OCI-LY7 (cell line): Measurements from ENCODE around the gene SLC35D3. TPM values are rescaled to one million over a fixed set of nuclear protein-coding genes. Genes with fewer than 3 reads are reported as not detected.
"Not testable (repeated sequence)": the region's sequence is repeated elsewhere in the genome, so short reads cannot be mapped to it uniquely, and the experiment has no call there.

Source experiments
- BruUV-seq: library from RNA; stranded (reverse); fragments of 400-500 nt; replicated peaks from 2 replicates; lab custom pipeline; 2021; lab: Mats Ljungman, UMichigan
- CTCF ChIA-PET: fragments of 300-600 bp; sonication (Branson Sonifier 250); formaldehyde crosslinking; loops from one replicate; lab custom pipeline; 2022; ENCODE audit warnings: antibody characterized with exemption; ENCODE audit not compliant: unreplicated experiment; lab: Charles Lee
- POLR2A ChIA-PET: fragments of 300-600 bp; sonication (Branson Sonifier 250); formaldehyde crosslinking; loops from one replicate; lab custom pipeline; 2022; ENCODE audit warnings: antibody characterized with exemption; lab: Charles Lee
- DNase-seq: peaks from one replicate; pipeline ENCODE4 v3.0.0-alpha.2; 2015; ENCODE audit warnings: low spot score
- H2AFZ ChIP-seq: fragments of 200-600 bp; sonication (generic), shearing (Covaris generic); 2 replicates; pipeline ENCODE4 v1.6.1; 2014; ENCODE audit warnings: mild to moderate bottlenecking, antibody characterized with exemption, low read length, moderate library complexity
- H3K27ac ChIP-seq: fragments of 200-600 bp; sonication (generic); 2 replicates; pipeline ENCODE4 v1.5.1; 2014; ENCODE audit warnings: mixed run types, low read depth, mild to moderate bottlenecking, moderate library complexity, low read length, inconsistent platforms; ENCODE audit not compliant: poor library complexity, severe bottlenecking
- H3K36me3 ChIP-seq: fragments of 200-600 bp; sonication (generic); 2 replicates; pipeline ENCODE4 v1.6.1; 2014; ENCODE audit warnings: mild to moderate bottlenecking, antibody characterized with exemption, low read length, moderate library complexity, mixed read lengths; ENCODE audit not compliant: insufficient read depth
- H3K4me1 ChIP-seq: fragments of 200-600 bp; sonication (generic); 2 replicates; pipeline ENCODE4 v1.5.1; 2014; ENCODE audit warnings: mild to moderate bottlenecking, low read length; ENCODE audit not compliant: insufficient read depth, poor library complexity, severe bottlenecking
- H3K4me2 ChIP-seq: fragments of 200-600 bp; sonication (generic); 2 replicates; pipeline ENCODE4 v1.6.1; 2014; ENCODE audit warnings: mild to moderate bottlenecking, low read length
- H3K4me3 ChIP-seq: fragments of 200-600 bp; sonication (generic); 2 replicates; pipeline ENCODE4 v1.5.1; 2014; ENCODE audit warnings: mild to moderate bottlenecking, low read depth, low read length; ENCODE audit not compliant: poor library complexity, severe bottlenecking
- H3K79me2 ChIP-seq: fragments of 200-600 bp; sonication (generic); 2 replicates; pipeline ENCODE4 v1.6.1; 2016; ENCODE audit warnings: low read depth, mild to moderate bottlenecking, low read length, moderate library complexity, mixed read lengths; ENCODE audit not compliant: insufficient read depth
- H3K9me2 ChIP-seq: fragments of 200-600 bp; sonication (generic); 2 replicates; pipeline ENCODE4 v1.6.1; 2016; ENCODE audit warnings: mild to moderate bottlenecking, low read length, mixed read lengths; ENCODE audit not compliant: insufficient read depth
- H3K9me3 ChIP-seq: fragments of 200-600 bp; sonication (generic); 2 replicates; pipeline ENCODE4 v1.6.1; 2014; ENCODE audit warnings: mild to moderate bottlenecking, mixed run types, low read length, mixed read lengths
- H4K20me1 ChIP-seq: fragments of 200-600 bp; sonication (generic); 2 replicates; pipeline ENCODE4 v1.6.1; 2014; ENCODE audit warnings: mild to moderate bottlenecking, antibody characterized with exemption, low read length, moderate library complexity, mixed read lengths; ENCODE audit not compliant: insufficient read depth
- EZH2phosphoT487 ChIP-seq: fragments of 200-600 bp; sonication (generic); IDR thresholded peaks from 2 replicates; pipeline ENCODE4 v1.6.1; 2018; ENCODE audit warnings: low read depth, borderline replicate concordance, mild to moderate bottlenecking, mixed run types, antibody characterized with exemption, low read length, moderate library complexity, mixed read lengths
- intact Hi-C: fragments of 100-400 bp; cut with micrococcal nuclease; formaldehyde crosslinking; loops from one replicate; pipeline ENCODE4 v1.10.0; 2022; ENCODE audit not compliant: unreplicated experiment
- total RNA-seq, 2 experiments: library from RNA; depleted of rRNA in 1 of 2; stranded (reverse); fragments of >200 nt in 1 of 2; shearing (Covaris generic) in 1 of 2; gene quantifications; 2 replicates each; pipeline ENCODE4 v1.2.3, GENCODE V29; 2014 to 2022
- TF ChIP-seq, protein P1 (sequence below): fragments of 200-600 bp; sonication (generic); conservative IDR thresholded peaks from 2 replicates; pipeline ENCODE4 v1.5.1; 2014; ENCODE audit warnings: mild to moderate bottlenecking, antibody characterized with exemption, low read length, moderate library complexity, mixed read lengths

The SLC35D3 gene
- total RNA-seq, 2 experiments from 2014 or later, result not detected

DNA sequence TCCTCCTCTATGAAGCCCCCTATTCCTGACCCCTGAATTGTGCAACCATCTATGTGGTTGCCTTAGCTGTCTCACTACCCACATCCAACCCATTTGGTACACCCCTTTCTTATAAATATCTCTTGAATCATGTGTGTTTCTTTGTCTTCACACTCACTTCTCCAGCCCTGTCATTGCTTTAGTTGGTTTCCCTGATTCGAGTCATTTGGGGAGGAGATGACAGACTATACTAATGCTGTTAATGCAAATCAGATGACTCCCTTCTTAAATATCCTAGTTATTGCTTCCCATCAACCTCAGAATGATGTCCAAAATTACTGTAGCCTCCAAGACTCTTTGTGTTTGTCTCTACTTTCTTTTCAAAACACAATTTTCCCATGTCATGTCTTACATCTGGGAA, 23.0 kb downstream of the SLC35D3 start:
- ChIA-PET CTCF (no interaction called here), POLR2A (interaction anchor here (0.7 to 0.9 kb wide), 2 partner anchors 14 to 341 kb away, joined by 3 read pairs; no protein-coding TSS in a partner anchor)
- Histone ChIP-seq H3K36me3 (no peaks in the 10 kb centered on the region), H3K4me2 (no peak overlapping the region), H4K20me1 (no peaks in the 10 kb centered on the region), H3K9me3 (no peaks in the 10 kb centered on the region), H2AFZ (no peak overlapping the region), H3K9me2 (no peaks in the 10 kb centered on the region), H3K4me1 (no peaks in the 10 kb centered on the region), H3K79me2 (no peaks in the 10 kb centered on the region), H3K4me3 (no peak overlapping the region), H3K27ac (no peak overlapping the region)
- intact Hi-C loops, result no loop called here
- TF ChIP-seq, protein P1, sequence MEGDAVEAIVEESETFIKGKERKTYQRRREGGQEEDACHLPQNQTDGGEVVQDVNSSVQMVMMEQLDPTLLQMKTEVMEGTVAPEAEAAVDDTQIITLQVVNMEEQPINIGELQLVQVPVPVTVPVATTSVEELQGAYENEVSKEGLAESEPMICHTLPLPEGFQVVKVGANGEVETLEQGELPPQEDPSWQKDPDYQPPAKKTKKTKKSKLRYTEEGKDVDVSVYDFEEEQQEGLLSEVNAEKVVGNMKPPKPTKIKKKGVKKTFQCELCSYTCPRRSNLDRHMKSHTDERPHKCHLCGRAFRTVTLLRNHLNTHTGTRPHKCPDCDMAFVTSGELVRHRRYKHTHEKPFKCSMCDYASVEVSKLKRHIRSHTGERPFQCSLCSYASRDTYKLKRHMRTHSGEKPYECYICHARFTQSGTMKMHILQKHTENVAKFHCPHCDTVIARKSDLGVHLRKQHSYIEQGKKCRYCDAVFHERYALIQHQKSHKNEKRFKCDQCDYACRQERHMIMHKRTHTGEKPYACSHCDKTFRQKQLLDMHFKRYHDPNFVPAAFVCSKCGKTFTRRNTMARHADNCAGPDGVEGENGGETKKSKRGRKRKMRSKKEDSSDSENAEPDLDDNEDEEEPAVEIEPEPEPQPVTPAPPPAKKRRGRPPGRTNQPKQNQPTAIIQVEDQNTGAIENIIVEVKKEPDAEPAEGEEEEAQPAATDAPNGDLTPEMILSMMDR, result no peak
- TF ChIP-seq EZH2phosphoT487, result no peak
- no TSS peak for BruUV-seq
- no peak for DNase-seq

GRCh38 chr6:136945711-136946121, 23.6 kb downstream of the SLC35D3 start:
- Histone ChIP-seq H2AFZ (no peak overlapping the region), H3K4me2 (no peak overlapping the region), H3K4me3 (no peak overlapping the region), H3K9me3 (no peaks in the 10 kb centered on the region), H3K27ac (no peak overlapping the region), H3K4me1 (no peaks in the 10 kb centered on the region), H3K9me2 (no peaks in the 10 kb centered on the region), H3K79me2 (no peaks in the 10 kb centered on the region), H3K36me3 (no peaks in the 10 kb centered on the region), H4K20me1 (no peaks in the 10 kb centered on the region)
- TF ChIP-seq, protein P1, result no peak
- no peak for TF ChIP-seq EZH2phosphoT487
- DNase-seq, result no peak
- intact Hi-C loops, result no loop called here
- ChIA-PET CTCF (no interaction called here), POLR2A (interaction anchor here (0.7 to 0.9 kb wide), 2 partner anchors 13 to 342 kb away, joined by 3 read pairs; no protein-coding TSS in a partner anchor)
- BruUV-seq, result no TSS peak

GRCh38 chr6:136947037-136947436, 24.9 kb downstream of the SLC35D3 start:
- H3K79me2 ChIP-seq, result no peaks in the 10 kb centered on the region
- H3K4me2 ChIP-seq, result no peak overlapping the region
- no peak for DNase-seq
- intact Hi-C loops, result no loop called here
- H3K9me3 ChIP-seq, result no peaks in the 10 kb centered on the region
- ChIA-PET CTCF (no interaction called here), POLR2A (interaction anchor here (0.6 kb wide), 1 partner anchor 9 kb away, joined by 3 read pairs; no protein-coding TSS in a partner anchor)
- H3K4me1 ChIP-seq, result no peaks in the 10 kb centered on the region
- H4K20me1 ChIP-seq, result no peaks in the 10 kb centered on the region
- TF ChIP-seq EZH2phosphoT487, result no peak
- TF ChIP-seq, protein P1, result no peak
- no peak overlapping the region for H2AFZ ChIP-seq
- H3K9me2 ChIP-seq, result no peaks in the 10 kb centered on the region
- H3K4me3 ChIP-seq, result no peak overlapping the region
- H3K27ac ChIP-seq, result no peak overlapping the region
- no TSS peak for BruUV-seq
- no peaks in the 10 kb centered on the region for H3K36me3 ChIP-seq

DNA sequence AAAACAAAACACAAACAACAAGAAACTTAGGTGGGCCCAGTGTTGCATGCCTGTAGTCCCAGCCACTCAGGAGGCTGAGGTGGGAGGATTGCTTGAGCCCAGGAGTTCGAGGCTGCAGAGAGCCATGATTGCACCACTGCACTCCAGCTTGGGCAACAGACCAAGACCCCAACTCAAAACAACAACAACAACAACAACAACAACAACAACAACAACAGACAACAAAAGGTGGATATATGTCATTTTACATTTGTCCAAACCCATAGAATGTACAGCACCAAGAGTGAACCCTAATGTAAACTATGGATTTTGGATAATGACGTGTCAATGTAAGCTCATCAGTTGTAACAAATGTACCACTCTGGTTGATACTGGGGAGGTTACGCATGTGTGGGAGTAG, 27.9 kb downstream of the SLC35D3 start:
- intact Hi-C loops, H3K4me3 ChIP-seq, DNase-seq, POLR2A ChIA-PET, BruUV-seq, H3K79me2 ChIP-seq, H3K36me3 ChIP-seq, H2AFZ ChIP-seq, H3K9me2 ChIP-seq, H3K27ac ChIP-seq, CTCF ChIA-PET, H3K4me2 ChIP-seq, H4K20me1 ChIP-seq, H3K4me1 ChIP-seq, H3K9me3 ChIP-seq: not testable (repeated sequence)
